ENCODE measurements around the gene NTNG2. TPM values are rescaled to one million over a fixed set of nuclear protein-coding genes. Genes with fewer than 3 reads are reported as not detected.
A peak's percentile ranks its signal among the peaks of the same experiment; 100 is the strongest.

Gene NTNG2
- total RNA-seq, 1 donor from 2014 or later, result 1.9 TPM

DNA sequence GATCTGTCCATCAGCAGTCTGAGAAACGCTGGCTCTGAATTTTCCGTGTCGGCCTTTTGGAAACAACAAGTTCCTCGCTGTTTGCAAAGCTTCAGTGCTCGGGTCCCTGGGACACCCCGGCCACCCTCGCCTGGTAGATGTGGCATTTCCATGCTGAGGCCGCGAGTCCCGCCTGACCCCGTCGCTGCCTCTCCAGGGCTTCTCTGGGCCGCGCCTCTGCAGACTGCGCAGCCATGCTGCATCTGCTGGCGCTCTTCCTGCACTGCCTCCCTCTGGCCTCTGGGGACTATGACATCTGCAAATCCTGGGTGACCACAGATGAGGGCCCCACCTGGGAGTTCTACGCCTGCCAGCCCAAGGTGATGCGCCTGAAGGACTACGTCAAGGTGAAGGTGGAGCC, 4.7 kb downstream of the NTNG2 start:
- intact Hi-C loops (cut with micrococcal nuclease), result loop anchor here (10.0 kb wide), 1 partner anchor 68 kb away; no protein-coding TSS in a partner anchor
- ATAC-seq, result no peak
- no peak for DNase-seq

GRCh38 chr9:132167192-132167591, 5.3 kb downstream of the NTNG2 start:
- ATAC-seq (no peak), DNase-seq (no peak)
- intact Hi-C loops (cut with micrococcal nuclease), result loop anchor here (10.0 kb wide), 1 partner anchor 68 kb away; no protein-coding TSS in a partner anchor

DNA sequence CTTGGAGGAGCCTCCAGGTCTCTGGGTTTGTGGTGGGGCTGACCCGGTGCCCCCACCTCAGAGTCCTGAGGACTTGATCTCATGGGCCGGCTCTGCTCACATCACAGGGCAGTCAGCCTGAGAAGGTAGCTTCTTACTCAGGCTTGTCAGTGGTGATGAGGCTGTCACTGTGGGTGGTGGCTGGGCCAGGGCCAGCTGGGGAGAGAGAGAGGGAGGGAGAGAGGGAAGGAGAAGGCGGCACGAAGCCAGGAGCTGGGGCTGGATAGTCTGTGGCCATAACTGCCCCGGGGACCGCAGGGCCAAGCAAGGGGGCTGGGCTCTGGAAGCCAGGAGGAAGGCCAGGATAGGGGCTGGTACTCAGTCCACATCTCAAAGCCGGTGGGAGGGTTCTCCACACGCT, 6.5 kb downstream of the NTNG2 start:
- peak; percentile 55 for DNase-seq
- intact Hi-C loops (cut with micrococcal nuclease), result loop anchor here (10.0 kb wide), 1 partner anchor 66 kb away; no protein-coding TSS in a partner anchor
- peak; percentile 54 for ATAC-seq

DNA sequence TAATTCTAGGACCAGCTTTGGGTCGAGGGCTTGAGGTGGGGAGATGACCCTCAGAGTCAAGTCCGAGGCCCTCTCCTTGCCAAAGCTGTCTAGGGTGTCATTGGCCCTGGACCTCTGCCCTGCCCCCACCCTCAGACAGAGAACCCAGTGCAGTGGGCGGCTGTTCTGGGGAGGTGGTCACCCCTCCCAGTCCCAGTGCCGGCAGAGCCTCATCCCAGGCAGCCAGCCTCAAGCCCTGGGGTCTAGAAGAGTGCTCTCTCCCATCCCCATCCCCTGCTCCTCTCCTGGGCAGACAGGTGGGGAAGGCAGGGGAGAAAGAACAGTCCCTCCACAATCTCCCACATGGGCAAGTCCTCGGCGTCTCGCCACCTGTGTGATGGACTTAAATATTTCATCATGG, 7.0 kb downstream of the NTNG2 start:
- DNase-seq (no peak), ATAC-seq (no peak)
- intact Hi-C loops (cut with micrococcal nuclease), result loop anchor here (10.0 kb wide), 1 partner anchor 66 kb away; no protein-coding TSS in a partner anchor

DNA sequence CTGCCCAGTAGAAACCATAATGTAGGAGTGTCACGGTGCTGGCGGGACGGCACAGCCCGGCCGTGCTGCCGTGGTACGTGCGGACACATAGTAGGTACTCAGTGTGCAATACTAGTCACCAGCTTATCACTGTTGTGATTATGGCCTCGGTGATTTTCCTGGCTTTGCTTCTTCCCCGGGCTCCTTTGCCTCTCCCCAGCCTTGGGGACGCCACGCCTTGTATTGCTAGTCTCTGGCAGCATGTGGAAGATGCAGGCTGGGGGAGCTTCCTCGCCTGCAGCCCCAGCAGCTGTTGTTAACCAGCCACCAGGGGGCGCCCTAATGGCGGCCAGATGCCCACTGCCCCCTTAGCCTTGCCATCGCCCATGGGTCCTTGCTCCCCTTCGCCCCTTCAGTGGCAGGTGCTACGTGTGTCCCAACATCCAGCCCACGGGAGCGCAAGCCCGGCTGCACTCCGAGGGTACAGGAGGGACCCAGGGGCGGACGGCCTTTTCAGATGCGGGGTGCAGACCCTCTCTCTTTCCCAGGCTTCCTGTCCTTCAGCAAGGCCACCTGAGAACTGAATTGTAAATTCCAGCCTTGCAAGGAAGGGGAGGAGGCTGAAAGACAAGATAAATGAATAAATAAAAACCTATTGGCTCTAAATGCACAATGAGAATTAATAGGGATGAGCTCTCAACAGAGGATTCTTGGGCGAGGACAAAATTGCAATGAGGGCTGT, 8.0 kb downstream of the NTNG2 start:
- DNase-seq (peak; percentile 74), ATAC-seq (peak; percentile 72)
- intact Hi-C loops (cut with micrococcal nuclease), result loop anchor here (10.0 kb wide), 1 partner anchor 65 kb away; no protein-coding TSS in a partner anchor

- ATAC-seq (no peak), DNase-seq (no peak)
- intact Hi-C loops (cut with micrococcal nuclease), result no loop called here
These were observed 9.8 kb downstream of the NTNG2 start for GRCh38 chr9:132171702-132172101.

- intact Hi-C loops (cut with micrococcal nuclease), result no loop called here
- DNase-seq, result no peak
- ATAC-seq, result no peak
These were observed 10.3 kb downstream of the NTNG2 start for GRCh38 chr9:132172185-132172584.

- ATAC-seq (no peak), DNase-seq (no peak)
- intact Hi-C loops (cut with micrococcal nuclease), result no loop called here
These were observed 13.6 kb downstream of the NTNG2 start for GRCh38 chr9:132175431-132175830.

GRCh38 chr9:132176338-132176737, 14.5 kb downstream of the NTNG2 start:
- intact Hi-C loops (cut with micrococcal nuclease), result no loop called here
- no peak for DNase-seq
- ATAC-seq, result no peak

DNA sequence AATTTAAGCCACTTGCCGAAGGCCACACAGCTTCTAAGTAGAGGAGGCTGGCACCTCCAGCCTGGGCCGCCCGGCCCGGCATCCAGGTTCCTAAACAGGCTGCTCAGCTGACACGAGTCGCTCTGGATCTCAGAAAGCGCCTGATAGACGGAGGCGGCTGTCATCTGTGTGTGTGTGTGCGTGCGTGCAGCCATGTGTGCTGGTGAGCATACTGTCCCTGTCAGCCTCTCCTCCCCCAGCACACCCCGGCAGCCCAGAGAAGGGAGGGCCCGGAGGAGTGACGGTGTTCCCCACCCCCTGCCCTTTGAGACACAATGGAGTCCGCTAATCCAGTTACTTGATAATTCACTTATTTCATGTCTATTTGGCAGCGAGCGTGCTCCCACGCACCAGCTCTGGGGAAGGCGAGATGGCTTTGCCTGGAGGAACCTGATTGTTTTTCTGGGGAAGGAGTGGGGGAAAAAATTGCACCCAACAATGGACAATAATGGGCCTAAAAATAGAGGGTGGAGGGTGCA, 20.0 kb downstream of the NTNG2 start:
- ATAC-seq, result peak; percentile 92
- intact Hi-C loops (cut with micrococcal nuclease), result no loop called here
- peak; percentile 67 for DNase-seq

DNA sequence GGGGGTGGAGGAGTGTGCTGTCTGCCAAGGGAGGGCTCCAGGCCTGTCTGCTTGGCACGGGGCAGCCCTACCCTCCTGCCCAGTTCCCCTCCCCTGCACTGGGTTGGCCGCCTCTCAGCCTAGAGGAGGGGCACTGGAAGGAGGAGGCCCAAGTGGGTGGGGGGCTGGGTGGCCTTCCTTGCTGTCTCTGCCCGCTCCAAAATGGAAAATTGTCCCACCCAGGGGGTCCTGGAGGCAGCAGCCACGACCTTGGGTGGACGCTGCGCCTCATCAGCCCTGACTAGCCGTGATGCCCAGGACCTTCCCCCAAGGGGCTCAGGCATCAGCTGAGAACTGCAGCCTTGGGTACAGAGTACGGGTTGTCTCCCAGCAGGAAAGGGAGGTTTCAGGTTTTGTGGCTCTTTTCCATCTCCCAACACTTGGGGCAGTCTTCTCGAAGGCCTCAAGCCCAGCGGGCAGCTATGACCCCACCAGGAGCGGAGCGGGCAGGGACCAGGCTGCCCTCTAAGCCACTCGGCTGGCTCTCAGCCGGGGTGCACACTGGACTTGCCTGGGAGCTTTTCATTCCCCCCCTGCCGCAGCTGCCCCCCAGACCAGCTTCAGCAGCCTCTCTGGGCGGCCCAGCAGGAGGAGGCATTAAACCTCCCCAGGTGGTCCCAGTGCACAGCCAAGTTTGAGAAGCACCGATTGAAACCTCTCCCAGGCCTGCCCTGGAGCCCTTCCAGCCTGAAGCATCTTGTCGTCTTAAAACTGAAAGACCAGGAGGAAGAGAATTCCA, 20.6 kb downstream of the NTNG2 start:
- no peak for DNase-seq
- intact Hi-C loops (cut with micrococcal nuclease), result no loop called here
- ATAC-seq, result peak; percentile 89

DNA sequence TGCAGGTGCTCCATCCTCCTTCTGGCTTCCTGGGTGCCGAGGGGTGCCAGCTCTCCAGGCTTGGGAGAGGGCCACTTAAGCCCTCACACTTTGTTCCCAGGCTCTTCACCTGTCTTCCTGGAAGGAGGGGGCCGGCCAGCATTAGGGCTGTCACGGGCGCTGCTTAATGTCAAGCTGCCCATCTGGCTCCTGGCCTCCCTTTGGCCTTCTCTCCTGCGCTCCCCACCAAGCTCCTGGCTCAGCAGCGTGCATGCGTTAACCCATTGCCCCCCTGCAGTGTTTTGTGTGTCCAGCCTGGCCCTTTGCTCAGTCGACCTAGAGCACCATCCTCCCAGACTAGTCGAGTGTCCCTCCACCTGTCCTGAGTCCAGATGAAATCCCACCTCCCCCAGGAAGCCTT, 21.3 kb downstream of the NTNG2 start:
- DNase-seq (no peak), ATAC-seq (no peak)
- intact Hi-C loops (cut with micrococcal nuclease), result no loop called here

DNA sequence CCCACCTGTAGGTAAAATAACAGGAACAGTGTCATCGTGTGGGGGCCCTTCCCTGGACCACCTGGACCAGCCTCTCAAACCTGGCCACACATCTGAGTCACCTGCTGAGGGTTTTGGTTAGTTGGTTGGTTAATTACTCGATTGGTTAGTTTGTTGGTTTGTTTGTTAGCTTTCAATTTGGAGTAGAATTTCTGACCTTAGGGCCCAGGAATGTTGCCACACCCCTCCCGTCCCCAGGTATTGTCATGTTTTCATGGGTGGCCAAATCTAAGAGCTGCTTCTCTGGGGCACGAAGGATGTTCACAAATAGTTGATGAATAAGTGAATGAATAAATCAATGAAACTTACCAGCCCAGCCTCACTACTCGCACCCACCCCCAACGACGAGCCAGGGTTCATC, 21.9 kb downstream of the NTNG2 start:
- intact Hi-C loops (cut with micrococcal nuclease), result no loop called here
- no peak for ATAC-seq

GRCh38 chr9:132184124-132184523, 22.3 kb downstream of the NTNG2 start:
- DNase-seq (no peak), ATAC-seq (no peak)
- intact Hi-C loops (cut with micrococcal nuclease), result no loop called here

More for the DNA sequence above, 21.9 kb downstream of the NTNG2 start:
- no peak for DNase-seq

DNA sequence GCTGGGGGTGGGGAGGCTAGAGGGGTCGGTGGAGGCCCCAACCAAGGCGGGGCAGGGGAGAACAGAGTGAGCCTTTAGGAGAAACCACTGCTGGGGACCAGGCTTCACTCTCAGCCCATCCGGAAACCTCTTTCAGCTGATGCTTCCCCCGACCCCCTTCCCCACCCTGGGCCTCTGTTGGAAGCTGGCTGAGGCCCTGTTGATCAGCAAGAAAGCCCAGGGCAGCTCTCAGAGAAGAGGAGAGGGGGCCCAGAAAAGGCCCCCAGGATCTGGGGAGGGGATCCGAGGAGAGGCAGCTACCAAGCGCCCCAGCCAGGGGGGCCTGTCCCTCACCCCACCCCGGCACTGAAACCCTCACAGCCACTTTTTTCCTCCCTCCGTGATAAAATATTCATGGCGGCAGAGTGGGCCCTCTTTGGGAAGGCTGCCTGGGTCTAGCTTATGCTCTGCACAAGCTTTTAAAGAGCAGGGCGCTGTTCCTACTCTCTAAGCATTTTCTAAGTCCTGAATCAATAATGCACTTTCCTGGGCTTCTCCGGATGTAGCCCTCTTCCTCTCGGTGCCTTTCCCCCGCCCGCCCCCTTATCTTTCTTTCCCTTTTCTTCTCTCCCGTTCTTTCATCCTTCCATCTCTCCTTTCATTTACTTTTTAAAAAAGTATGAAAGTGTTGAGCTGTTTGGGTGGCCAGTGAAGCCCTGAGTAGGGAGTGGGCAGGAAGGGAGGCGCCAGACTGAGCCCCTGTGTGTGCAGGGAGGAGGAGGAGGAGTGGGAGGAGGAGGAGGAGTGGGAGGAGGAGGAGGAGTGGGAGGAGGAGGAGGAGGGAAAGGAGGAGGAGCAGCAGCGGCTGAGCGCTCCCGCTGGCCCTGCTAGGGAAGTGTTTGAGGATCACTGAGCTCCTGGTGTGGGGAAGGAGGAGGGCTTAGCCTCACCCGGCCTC, 23.5 kb downstream of the NTNG2 start:
- intact Hi-C loops (cut with micrococcal nuclease), result no loop called here
- DNase-seq, result no peak
- no peak for ATAC-seq

DNA sequence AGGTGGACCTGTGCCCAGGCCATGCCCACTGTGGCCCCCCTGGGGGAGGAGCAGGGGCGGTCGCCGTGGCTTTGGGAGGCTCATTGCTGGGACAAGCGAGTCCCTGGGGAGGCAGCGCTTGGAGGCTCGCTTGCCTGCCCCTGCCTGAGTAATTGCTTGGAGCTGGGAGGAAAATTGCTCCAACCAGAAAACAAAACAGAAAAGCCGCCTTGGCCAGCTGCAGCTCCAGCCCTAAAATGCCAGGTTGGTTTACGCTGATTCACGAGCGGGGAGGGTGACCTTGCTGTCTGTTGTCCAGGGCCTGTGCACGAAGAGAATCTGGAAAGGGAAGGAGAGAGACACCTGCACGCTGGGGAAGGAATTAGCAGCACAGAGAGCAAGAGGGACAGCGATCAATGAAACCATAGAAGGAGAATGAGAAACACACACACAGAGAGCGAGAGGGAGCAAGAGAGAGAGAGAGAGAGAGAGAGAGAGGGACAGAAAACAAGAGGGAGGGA, 25.3 kb downstream of the NTNG2 start:
- intact Hi-C loops (cut with micrococcal nuclease), result no loop called here
- DNase-seq (no peak), ATAC-seq (no peak)

- ATAC-seq, result peak; percentile 80
- intact Hi-C loops (cut with micrococcal nuclease), result no loop called here
- no peak for DNase-seq
These were observed 29.1 kb downstream of the NTNG2 start for GRCh38 chr9:132190966-132191365.

GRCh38 chr9:132192728-132193127, 30.9 kb downstream of the NTNG2 start:
- intact Hi-C loops (cut with micrococcal nuclease), result no loop called here
- DNase-seq, result no peak
- no peak for ATAC-seq

Measured in left ventricle myocardium superior (tissue), 1 donor.